Neural progenitor cell (in vitro differentiated cells): ENCODE data around the gene PCYOX1L. TPM values are rescaled to one million over a fixed set of nuclear protein-coding genes. Genes with fewer than 3 reads are reported as not detected.

Experiments
- DNase-seq: peaks from one replicate; pipeline ENCODE4 v3.0.0-alpha.2; 2016; ENCODE audit warnings: low spot score
- H2AFZ ChIP-seq: fragments of 200-600 bp; sonication (generic); replicated peaks from 2 replicates; pipeline ENCODE4 v1.6.1; 2016; ENCODE audit warnings: antibody characterized with exemption
- H3F3A ChIP-seq: fragments of 200-600 bp; sonication (generic); 2 replicates; pipeline ENCODE4 v1.6.1; 2016; ENCODE audit warnings: antibody characterized with exemption, low read depth
- H3K27ac ChIP-seq: fragments of 200-600 bp; sonication (generic); 2 replicates; pipeline ENCODE4 v1.5.1; 2016; ENCODE audit warnings: mild to moderate bottlenecking
- H3K27me3 ChIP-seq: fragments of 200-600 bp; sonication (generic); 2 replicates; pipeline ENCODE4 v1.6.1; 2016; ENCODE audit warnings: mild to moderate bottlenecking, moderate library complexity
- H3K36me3 ChIP-seq: fragments of 200-600 bp; sonication (generic); 2 replicates; pipeline ENCODE4 v1.5.1; 2016
- H3K4me1 ChIP-seq: fragments of 200-600 bp; sonication (generic); 2 replicates; pipeline ENCODE4 v1.6.1; 2016; ENCODE audit warnings: mixed run types
- H3K4me2 ChIP-seq: fragments of 200-600 bp; sonication (generic); 2 replicates; pipeline ENCODE4 v1.6.1; 2016
- H3K4me3 ChIP-seq: fragments of 200-600 bp; sonication (generic); 2 replicates; pipeline ENCODE4 v1.5.1; 2016
- H3K79me2 ChIP-seq: fragments of 200-600 bp; sonication (generic); 2 replicates; pipeline ENCODE4 v1.6.1; 2016; ENCODE audit warnings: low read depth
- H3K9ac ChIP-seq: fragments of 200-600 bp; sonication (generic); 2 replicates; pipeline ENCODE4 v1.6.1; 2016
- H3K9me3 ChIP-seq: fragments of 200-600 bp; sonication (generic); 2 replicates; pipeline ENCODE4 v1.5.1; 2016; ENCODE audit warnings: low read depth
- H4K20me1 ChIP-seq: fragments of 200-600 bp; sonication (generic); 2 replicates; pipeline ENCODE4 v1.6.1; 2016; ENCODE audit warnings: low read depth
- H3K27ac Mint-ChIP-seq: 3 replicates; pipeline ENCODE4 v1.8.0; 2021; ENCODE audit warnings: mixed read lengths
- H3K27me3 Mint-ChIP-seq: 2 replicates; pipeline ENCODE4 v1.8.0; 2022; ENCODE audit warnings: low read depth, mild to moderate bottlenecking, inconsistent platforms, moderate library complexity, mixed read lengths; ENCODE audit not compliant: insufficient read depth
- H3K36me3 Mint-ChIP-seq: 3 replicates; pipeline ENCODE4 v1.8.0; 2021; ENCODE audit warnings: mixed read lengths
- H3K4me1 Mint-ChIP-seq: 3 replicates; pipeline ENCODE4 v1.8.0; 2021; ENCODE audit warnings: mixed read lengths
- H3K4me3 Mint-ChIP-seq: 3 replicates; pipeline ENCODE4 v1.8.0; 2021; ENCODE audit warnings: mild to moderate bottlenecking, moderate library complexity, mixed read lengths
- H3K9me3 Mint-ChIP-seq: 3 replicates; pipeline ENCODE4 v1.8.0; 2020; ENCODE audit warnings: mixed read lengths
- CTCF ChIP-seq: fragments of 200-600 bp; sonication (generic); IDR thresholded peaks from 2 replicates; pipeline ENCODE4 v1.5.1; 2017; ENCODE audit warnings: antibody characterized with exemption, mild to moderate bottlenecking
- EZH2 ChIP-seq: fragments of 200-600 bp; sonication (generic); IDR thresholded peaks from 2 replicates; pipeline ENCODE4 v1.6.1; 2017; ENCODE audit warnings: antibody characterized with exemption, mild to moderate bottlenecking, moderate library complexity
- EZH2phosphoT487 ChIP-seq: fragments of 200-600 bp; sonication (generic); IDR thresholded peaks from 2 replicates; pipeline ENCODE4 v1.6.1; 2017; ENCODE audit warnings: antibody characterized with exemption
- total RNA-seq: library from RNA; depleted of rRNA; stranded (reverse); fragments of >200 nt; gene quantifications from 2 replicates; pipeline ENCODE4 v1.2.3, GENCODE V29; 2015; ENCODE audit warnings: low replicate concordance

Gene PCYOX1L
- total RNA-seq, 1 donor from 2014 or later: 16.4 TPM

GRCh38 chr5:149315753-149316152, 42.1 kb upstream of the PCYOX1L start:
- no peaks in the 10 kb centered on the region for H3F3A ChIP-seq
- no peak overlapping the region for H3K4me3 ChIP-seq
- no peaks in the 10 kb centered on the region for H3K79me2 ChIP-seq
- H3K36me3 ChIP-seq: no peaks in the 10 kb centered on the region
- Mint-ChIP-seq H3K27me3 (peaks cover 5% of the 10 kb centered on the region), H3K4me1 (peaks cover 13% of the 10 kb centered on the region), H3K36me3 (no peaks in the 10 kb centered on the region), H3K4me3 (no peak overlapping the region), H3K27ac (no peak overlapping the region), H3K9me3 (no peaks in the 10 kb centered on the region)
- no peak overlapping the region for H3K4me2 ChIP-seq
- TF ChIP-seq EZH2 (no peak), EZH2phosphoT487 (no peak), CTCF (no peak)
- H3K27me3 ChIP-seq: no peaks in the 10 kb centered on the region
- no peak overlapping the region for H3K27ac ChIP-seq
- H2AFZ ChIP-seq: no peak overlapping the region
- H3K4me1 ChIP-seq: no peaks in the 10 kb centered on the region
- no peak overlapping the region for H3K9ac ChIP-seq
- no peak for DNase-seq
- no peaks in the 10 kb centered on the region for H3K9me3 ChIP-seq
- H4K20me1 ChIP-seq: no peaks in the 10 kb centered on the region

- H3K4me3 Mint-ChIP-seq: no peak overlapping the region
- H3K4me2 ChIP-seq: no peak overlapping the region
- H3K9ac ChIP-seq: no peak overlapping the region
- peak overlapping the region; percentile 82 for H2AFZ ChIP-seq
- no peaks in the 10 kb centered on the region for H3K9me3 Mint-ChIP-seq
- H3K4me1 Mint-ChIP-seq: peaks cover 9% of the 10 kb centered on the region
- no peak overlapping the region for H3K27ac Mint-ChIP-seq
- no peaks in the 10 kb centered on the region for H3K9me3 ChIP-seq
- no peaks in the 10 kb centered on the region for H3K79me2 ChIP-seq
- H3K27ac ChIP-seq: no peak overlapping the region
- H3F3A ChIP-seq: no peaks in the 10 kb centered on the region
- H3K27me3 ChIP-seq: no peaks in the 10 kb centered on the region
- H4K20me1 ChIP-seq: no peaks in the 10 kb centered on the region
- DNase-seq: peak; percentile 49
- no peak for TF ChIP-seq EZH2phosphoT487
- no peak for TF ChIP-seq EZH2
- TF ChIP-seq CTCF: peak; percentile 75
- no peaks in the 10 kb centered on the region for H3K4me1 ChIP-seq
- H3K36me3 Mint-ChIP-seq: no peaks in the 10 kb centered on the region
- no peaks in the 10 kb centered on the region for H3K36me3 ChIP-seq
- peaks cover under 1% of the 10 kb centered on the region for H3K27me3 Mint-ChIP-seq
- no peak overlapping the region for H3K4me3 ChIP-seq
These were observed 40.4 kb upstream of the PCYOX1L start for GRCh38 chr5:149317281-149318048.

GRCh38 chr5:149319174-149319573, 38.7 kb upstream of the PCYOX1L start:
- no peaks in the 10 kb centered on the region for H3F3A ChIP-seq
- no peaks in the 10 kb centered on the region for H3K9me3 ChIP-seq
- H3K9ac ChIP-seq: no peak overlapping the region
- H3K27ac Mint-ChIP-seq: no peak overlapping the region
- H3K27ac ChIP-seq: no peak overlapping the region
- no peaks in the 10 kb centered on the region for H3K27me3 ChIP-seq
- H3K9me3 Mint-ChIP-seq: no peaks in the 10 kb centered on the region
- H3K36me3 ChIP-seq: no peaks in the 10 kb centered on the region
- no peaks in the 10 kb centered on the region for H3K36me3 Mint-ChIP-seq
- no peaks in the 10 kb centered on the region for H4K20me1 ChIP-seq
- no peaks in the 10 kb centered on the region for H3K79me2 ChIP-seq
- no peak overlapping the region for H2AFZ ChIP-seq
- H3K27me3 Mint-ChIP-seq: peaks cover 2% of the 10 kb centered on the region
- no peak overlapping the region for H3K4me3 Mint-ChIP-seq
- H3K4me1 Mint-ChIP-seq: peaks cover 12% of the 10 kb centered on the region
- no peak overlapping the region for H3K4me2 ChIP-seq
- no peak for TF ChIP-seq CTCF
- no peak for TF ChIP-seq EZH2phosphoT487
- TF ChIP-seq EZH2: no peak
- DNase-seq: no peak
- no peak overlapping the region for H3K4me3 ChIP-seq
- H3K4me1 ChIP-seq: no peaks in the 10 kb centered on the region
